HG03521 (cell line): Measurements from ENCODE around the gene PLAC1.

Experiments used
- ATAC-seq: cut with Tn5 transposase; IDR thresholded peaks from one replicate; pipeline ENCODE4 v1.9.1; 2021; ENCODE audit warnings: mild to moderate bottlenecking, moderate library complexity; ENCODE audit not compliant: unreplicated experiment

PLAC1 gene

GRCh38 chrX:134545510-134545909 is 112.8 kb downstream of the PLAC1 start:
- ATAC-seq: no peak

GRCh38 chrX:134544513-134545151 is 113.6 kb downstream of the PLAC1 start:
- no peak for ATAC-seq

DNA sequence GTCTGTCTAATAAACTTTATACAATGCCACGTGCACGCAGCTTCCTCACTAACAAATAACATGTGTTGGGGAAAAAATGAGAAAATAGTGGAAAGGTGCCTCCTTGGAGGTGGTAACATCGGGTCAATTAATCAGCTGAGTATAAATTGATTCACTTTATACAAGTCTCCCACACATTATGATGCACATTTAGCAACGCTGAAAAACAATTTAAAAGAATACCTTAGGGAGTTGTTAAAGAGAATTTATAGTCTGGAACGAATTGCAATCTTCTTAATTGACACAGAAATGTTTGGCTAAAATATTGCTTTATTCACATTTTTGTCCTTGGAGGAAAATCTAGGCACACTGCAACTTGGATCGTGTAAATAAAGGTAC is 114.1 kb downstream of the PLAC1 start:
- ATAC-seq: no peak

- ATAC-seq: no peak
Measured at GRCh38 chrX:134543288-134543687, 115.0 kb downstream of the PLAC1 start.

DNA sequence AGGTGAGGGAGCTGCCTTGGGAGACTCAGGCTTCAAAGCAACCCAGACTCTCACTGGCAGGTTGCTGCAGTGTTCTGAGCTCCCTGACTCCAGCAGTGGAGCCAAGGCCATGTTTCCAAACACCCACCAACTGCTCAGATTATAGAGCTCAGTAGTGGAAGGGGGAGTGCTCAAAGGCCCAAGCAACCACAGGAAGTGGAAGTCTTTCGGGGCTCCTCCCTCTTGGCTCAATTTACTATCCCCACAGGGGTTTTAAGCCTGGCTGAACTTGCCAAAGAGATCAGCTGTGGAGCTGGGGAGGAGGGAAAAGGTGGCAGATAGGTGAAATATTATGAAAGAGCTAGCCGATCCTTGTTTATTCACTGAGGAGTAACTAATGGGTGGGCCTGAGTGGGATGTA is 115.8 kb downstream of the PLAC1 start:
- no peak for ATAC-seq

DNA sequence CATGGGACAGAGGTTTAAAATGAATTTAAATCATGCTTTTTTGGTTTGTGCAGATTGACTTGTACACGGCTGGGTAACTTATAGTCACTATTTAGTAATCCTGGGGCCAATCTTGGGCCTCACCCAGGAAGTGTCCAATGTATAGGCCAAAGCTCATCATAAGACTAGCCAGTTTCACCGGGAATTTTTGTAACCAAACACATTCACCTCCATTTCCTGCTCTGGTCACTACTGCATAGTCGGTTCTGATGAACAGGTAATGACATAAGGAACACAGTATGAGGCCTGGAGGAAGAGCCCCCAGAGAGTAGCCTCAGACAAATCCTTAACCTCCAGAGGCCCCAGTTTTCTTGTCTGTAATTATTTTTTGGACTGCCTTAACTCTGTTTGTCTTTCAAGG is 116.4 kb downstream of the PLAC1 start:
- no peak for ATAC-seq

GRCh38 chrX:134538316-134538715 is 120.0 kb downstream of the PLAC1 start:
- no peak for ATAC-seq

DNA sequence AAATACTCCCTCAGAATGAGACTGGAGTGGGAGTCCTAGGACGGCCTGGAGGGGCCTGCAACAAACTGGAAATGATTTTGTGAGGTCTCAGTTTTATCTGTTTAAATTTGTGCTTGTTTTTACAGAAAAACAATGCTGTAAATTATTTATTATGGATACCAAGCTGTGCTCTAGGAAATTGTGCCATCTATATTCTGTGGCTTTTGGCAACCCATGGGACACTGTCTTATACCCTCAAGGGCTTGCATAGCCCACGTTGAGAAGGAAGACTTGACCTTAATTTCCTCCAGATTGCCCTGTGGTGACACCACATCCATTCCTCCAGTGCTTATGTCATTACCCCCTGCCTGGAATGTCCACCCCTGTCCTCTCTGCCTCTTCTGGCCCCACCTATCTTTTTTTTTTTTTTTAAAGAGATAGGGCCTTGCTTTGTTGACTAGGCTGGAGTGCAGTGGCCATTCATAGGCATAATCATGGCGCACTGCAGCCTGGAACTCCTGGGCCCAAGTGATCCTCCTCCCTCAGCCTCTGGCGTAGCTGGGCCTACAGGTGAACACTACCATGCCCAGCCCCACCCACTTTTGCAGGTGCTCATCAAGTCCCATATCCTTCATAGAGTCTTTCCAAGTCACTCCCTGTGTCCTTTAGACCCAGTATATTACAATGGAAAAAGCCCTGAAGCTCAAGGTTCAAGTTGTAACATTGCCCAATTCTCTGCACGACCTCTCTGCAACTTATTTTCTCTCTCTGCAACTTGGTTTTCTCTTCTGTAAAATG is 120.9 kb downstream of the PLAC1 start:
- ATAC-seq: no peak

DNA sequence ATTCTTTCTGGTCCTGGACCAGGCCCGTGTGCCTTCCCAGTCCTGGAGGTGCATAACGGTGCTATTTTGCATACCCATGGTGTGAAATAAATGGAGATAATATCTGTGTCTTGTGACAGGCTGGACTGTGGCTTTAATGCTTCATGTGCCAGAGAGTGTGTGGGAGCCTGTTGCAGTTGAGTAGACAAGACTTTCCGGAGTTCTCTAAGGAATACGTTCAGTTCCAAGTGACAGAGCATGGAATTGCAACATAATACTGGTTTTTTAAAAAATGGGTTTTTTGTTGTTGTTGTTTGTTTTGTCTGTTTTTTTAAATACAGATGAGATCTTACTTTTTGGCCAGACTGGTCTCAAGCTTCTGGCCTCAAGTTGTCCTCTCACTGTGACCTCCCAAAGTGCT is 124.3 kb downstream of the PLAC1 start:
- no peak for ATAC-seq

GRCh38 chrX:134533352-134533751 is 124.9 kb downstream of the PLAC1 start:
- no peak for ATAC-seq

DNA sequence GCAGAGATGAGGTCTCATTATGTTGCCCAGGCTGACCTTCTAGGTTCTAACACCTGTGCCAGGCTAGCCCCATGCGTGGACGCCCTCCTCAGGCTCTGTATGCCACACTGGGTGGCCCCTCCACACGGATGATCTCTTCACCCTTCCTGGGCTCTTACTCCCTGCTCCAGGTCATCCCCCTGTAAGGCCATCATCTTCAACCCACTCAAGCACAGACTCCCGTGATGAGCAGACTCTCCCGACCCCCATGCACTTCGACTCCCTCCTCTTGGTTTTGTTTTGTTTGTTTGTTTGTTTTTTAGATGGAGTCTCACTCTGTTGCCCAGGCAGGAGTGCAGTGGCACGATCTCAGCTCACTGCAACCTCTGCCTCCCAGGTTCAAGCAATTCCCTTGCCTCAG is 127.4 kb downstream of the PLAC1 start:
- ATAC-seq: no peak

DNA sequence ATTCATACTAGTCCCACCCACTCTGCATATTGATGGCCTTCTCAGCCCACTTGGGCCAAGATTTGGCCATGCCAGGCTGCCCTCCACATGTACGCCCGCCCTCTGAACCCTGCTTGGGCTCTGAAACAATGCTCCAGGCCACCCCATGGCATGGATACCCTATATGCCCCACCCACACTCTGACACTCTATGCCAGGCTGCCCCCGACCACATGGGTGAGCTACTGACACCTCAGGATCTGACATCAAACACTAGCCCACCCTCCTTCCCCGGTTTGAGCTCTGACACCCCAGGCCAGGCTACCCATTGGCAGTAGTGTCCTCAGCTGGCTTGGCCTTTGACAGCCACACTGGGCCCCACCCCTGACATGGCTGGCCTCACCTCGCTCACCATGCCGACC is 128.8 kb downstream of the PLAC1 start:
- ATAC-seq: no peak

DNA sequence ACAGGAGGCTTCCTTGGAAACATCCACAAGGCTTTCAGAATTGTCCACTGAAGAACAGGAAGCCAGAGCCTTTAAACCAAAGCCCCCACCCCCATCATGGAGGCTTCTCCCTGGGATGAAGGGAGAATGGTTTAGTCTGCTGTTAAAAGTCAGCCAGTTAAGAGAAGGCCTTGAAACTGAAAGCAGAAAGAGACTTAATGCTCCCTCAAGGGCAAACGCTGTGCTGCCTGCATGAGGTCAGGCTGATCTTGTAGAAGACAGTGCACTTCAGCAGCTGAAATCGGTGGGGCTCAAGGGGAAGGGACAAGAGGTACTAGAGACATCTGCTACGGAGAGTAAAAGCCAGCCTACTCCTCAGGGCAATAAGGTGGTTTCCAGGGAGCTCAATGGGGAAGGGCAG is 129.3 kb downstream of the PLAC1 start:
- no peak for ATAC-seq

DNA sequence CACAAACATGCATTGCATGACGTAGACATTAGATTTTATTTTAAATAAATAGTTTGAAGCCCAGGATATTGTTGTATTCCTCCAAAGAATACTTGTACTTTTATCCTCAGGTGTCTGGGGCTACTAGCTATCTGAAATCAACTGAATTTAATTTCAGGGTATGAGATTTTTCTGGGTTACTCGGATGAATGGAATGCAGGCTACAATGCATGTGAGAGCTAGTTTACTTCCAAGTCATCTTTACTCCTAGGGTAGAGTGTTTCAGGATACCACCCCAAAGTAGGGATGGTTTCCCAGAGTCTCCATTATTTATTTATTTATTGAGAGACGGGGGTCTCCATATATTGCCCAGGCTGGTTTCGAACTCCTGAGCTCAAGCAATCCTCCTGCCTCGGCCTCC is 131.9 kb downstream of the PLAC1 start:
- ATAC-seq: no peak

GRCh38 chrX:134525086-134525792 is 133.0 kb downstream of the PLAC1 start:
- ATAC-seq: no peak

- no peak for ATAC-seq
Measured at GRCh38 chrX:134524181-134524580, 134.1 kb downstream of the PLAC1 start.

DNA sequence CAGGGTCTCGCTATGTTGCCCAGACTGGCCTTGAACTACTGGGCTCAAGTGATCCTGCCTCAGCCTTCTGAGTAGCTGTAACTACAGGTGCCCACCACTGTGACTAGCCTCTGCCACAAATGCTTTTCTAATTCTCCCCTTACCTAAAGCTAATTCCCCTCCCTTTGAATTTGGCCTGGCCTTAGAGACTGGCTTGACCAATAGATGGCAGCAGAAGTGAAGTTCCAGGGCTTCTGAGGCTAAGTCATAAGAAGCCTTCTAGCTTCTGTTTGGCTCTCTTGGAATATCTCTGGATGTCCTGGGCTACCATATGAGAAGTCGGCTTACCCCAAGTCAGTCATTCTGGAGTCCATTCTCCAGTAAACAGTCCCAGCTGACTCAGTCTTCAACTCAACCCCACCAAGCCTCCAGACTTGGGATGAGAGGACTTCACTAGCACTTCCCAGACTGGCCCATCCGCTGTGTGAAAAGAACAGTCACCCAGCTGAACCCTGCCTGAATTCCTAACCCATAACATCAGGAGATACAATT is 137.3 kb downstream of the PLAC1 start:
- ATAC-seq: no peak
